ENCODE measurements around the gene ADAMTS17.

- TF ChIP-seq, protein P1, sequence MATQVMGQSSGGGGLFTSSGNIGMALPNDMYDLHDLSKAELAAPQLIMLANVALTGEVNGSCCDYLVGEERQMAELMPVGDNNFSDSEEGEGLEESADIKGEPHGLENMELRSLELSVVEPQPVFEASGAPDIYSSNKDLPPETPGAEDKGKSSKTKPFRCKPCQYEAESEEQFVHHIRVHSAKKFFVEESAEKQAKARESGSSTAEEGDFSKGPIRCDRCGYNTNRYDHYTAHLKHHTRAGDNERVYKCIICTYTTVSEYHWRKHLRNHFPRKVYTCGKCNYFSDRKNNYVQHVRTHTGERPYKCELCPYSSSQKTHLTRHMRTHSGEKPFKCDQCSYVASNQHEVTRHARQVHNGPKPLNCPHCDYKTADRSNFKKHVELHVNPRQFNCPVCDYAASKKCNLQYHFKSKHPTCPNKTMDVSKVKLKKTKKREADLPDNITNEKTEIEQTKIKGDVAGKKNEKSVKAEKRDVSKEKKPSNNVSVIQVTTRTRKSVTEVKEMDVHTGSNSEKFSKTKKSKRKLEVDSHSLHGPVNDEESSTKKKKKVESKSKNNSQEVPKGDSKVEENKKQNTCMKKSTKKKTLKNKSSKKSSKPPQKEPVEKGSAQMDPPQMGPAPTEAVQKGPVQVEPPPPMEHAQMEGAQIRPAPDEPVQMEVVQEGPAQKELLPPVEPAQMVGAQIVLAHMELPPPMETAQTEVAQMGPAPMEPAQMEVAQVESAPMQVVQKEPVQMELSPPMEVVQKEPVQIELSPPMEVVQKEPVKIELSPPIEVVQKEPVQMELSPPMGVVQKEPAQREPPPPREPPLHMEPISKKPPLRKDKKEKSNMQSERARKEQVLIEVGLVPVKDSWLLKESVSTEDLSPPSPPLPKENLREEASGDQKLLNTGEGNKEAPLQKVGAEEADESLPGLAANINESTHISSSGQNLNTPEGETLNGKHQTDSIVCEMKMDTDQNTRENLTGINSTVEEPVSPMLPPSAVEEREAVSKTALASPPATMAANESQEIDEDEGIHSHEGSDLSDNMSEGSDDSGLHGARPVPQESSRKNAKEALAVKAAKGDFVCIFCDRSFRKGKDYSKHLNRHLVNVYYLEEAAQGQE (IDR thresholded peaks at IDR 0.05; ENCODE audit: low read depth), result no peak
- TF ChIP-seq, protein P2, sequence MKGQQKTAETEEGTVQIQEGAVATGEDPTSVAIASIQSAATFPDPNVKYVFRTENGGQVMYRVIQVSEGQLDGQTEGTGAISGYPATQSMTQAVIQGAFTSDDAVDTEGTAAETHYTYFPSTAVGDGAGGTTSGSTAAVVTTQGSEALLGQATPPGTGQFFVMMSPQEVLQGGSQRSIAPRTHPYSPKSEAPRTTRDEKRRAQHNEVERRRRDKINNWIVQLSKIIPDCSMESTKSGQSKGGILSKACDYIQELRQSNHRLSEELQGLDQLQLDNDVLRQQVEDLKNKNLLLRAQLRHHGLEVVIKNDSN (IDR thresholded peaks at IDR 0.05), result no peak
- no peak for TF ChIP-seq CREB1 (IDR thresholded peaks at IDR 0.05; ENCODE audit: low read depth)
- no peak for TF ChIP-seq YY1 (IDR thresholded peaks at IDR 0.05; ENCODE audit: low read depth)
- no peak for TF ChIP-seq CEBPB (IDR thresholded peaks at IDR 0.05)
- TF ChIP-seq EP300 (IDR thresholded peaks at IDR 0.05; ENCODE audit: borderline replicate concordance), result no peak
- TF ChIP-seq TEAD4 (IDR thresholded peaks at IDR 0.05), result no peak
- TF ChIP-seq ZBTB7A (IDR thresholded peaks at IDR 0.05; ENCODE audit: low read depth), result no peak
These were observed 363.3 kb downstream of the ADAMTS17 start for GRCh38 chr15:99978426-99978825.

Measured in Ishikawa (cell line).